ENCODE results near the gene PTPN9. TPM values are rescaled to one million over a fixed set of nuclear protein-coding genes. Genes with fewer than 3 reads are reported as not detected.
"Not testable (repeated sequence)": the region's sequence is repeated elsewhere in the genome, so short reads cannot be mapped to it uniquely, and the experiment has no call there.

PTPN9 gene
- total and polyA plus RNA-seq, 4 donors = 7.1 to 32.4 (median 19.9) TPM

DNA sequence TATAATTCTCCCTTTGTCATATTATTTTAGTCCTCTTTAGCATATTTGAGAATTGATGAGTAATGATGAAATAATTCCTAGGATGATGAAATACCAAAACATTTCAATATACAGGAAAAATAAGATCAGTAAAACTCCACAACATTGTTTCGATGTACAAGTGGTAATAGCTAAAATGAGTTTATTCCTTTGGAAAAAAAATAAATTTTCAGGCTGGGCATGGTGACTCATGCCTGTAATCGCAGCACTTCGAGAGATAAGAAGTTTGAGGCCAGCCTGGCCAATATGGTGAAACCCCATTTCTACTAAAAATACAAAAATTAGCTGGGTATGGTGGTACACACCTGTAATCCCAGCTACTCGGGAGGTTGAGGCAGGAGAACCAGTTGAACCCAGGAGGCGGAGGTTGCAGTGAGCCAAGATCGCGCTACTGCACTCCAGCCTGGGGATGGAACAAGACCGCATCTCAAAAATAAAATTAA is 135.1 kb downstream of the PTPN9 start:
- H3K27me3 ChIP-seq (ENCODE audit: control insufficient read depth in 3 of 3, insufficient read depth in 3 of 3, low read length in 2 of 3); H3K4me1 ChIP-seq (ENCODE audit: control insufficient read depth in 5 of 5, insufficient read depth in 5 of 5, low read length in 5 of 5); DNase-seq; ATAC-seq (ENCODE audit: insufficient read depth, low FRiP score); H3K27ac ChIP-seq (ENCODE audit: low read depth in 1 of 2, low read length in 1 of 2); H3K9me3 ChIP-seq (ENCODE audit: control insufficient read depth in 4 of 4, insufficient read depth in 3 of 4, low read length in 3 of 4); H3K9ac ChIP-seq (ENCODE audit: insufficient read depth in 1 of 2, low read length in 2 of 2); H3K4me3 ChIP-seq: not testable (repeated sequence)
- peaks cover 0 to 11% (median 2%) of the 10 kb centered on the region in 4 donors for H3K36me3 ChIP-seq (ENCODE audit: control insufficient read depth in 4 of 4, insufficient read depth in 4 of 4, low read length in 4 of 4)
- 84 to 93% methylated on average over 8 of the region's 8 CpGs for WGBS, 2 donors

- Histone ChIP-seq H3K27me3 (ENCODE audit: control insufficient read depth in 3 of 3, insufficient read depth in 3 of 3, low read length in 2 of 3) (no peaks in the 10 kb centered on the region), H3K9me3 (ENCODE audit: control insufficient read depth in 4 of 4, insufficient read depth in 3 of 4, low read length in 3 of 4) (no peaks in the 10 kb centered on the region), H3K9ac (ENCODE audit: insufficient read depth in 1 of 2, low read length in 2 of 2) (no peak overlapping the region), H3K36me3 (ENCODE audit: control insufficient read depth in 4 of 4, insufficient read depth in 4 of 4, low read length in 4 of 4) (peaks cover 0 to 11% (median 2%) of the 10 kb centered on the region in 4 donors), H3K27ac (ENCODE audit: low read depth in 1 of 2, low read length in 1 of 2) (no peak overlapping the region), H3K4me3 (no peak overlapping the region), H3K4me1 (ENCODE audit: control insufficient read depth in 5 of 5, insufficient read depth in 5 of 5, low read length in 5 of 5) (peaks cover 0 to 3% (median 0%) of the 10 kb centered on the region in 5 donors)
- no peak for DNase-seq
- ATAC-seq (ENCODE audit: insufficient read depth, low FRiP score) = no peak
- 85 to 94% methylated on average over 4 of the region's 4 CpGs for WGBS, 2 donors
- TF ChIP-seq, protein P1, sequence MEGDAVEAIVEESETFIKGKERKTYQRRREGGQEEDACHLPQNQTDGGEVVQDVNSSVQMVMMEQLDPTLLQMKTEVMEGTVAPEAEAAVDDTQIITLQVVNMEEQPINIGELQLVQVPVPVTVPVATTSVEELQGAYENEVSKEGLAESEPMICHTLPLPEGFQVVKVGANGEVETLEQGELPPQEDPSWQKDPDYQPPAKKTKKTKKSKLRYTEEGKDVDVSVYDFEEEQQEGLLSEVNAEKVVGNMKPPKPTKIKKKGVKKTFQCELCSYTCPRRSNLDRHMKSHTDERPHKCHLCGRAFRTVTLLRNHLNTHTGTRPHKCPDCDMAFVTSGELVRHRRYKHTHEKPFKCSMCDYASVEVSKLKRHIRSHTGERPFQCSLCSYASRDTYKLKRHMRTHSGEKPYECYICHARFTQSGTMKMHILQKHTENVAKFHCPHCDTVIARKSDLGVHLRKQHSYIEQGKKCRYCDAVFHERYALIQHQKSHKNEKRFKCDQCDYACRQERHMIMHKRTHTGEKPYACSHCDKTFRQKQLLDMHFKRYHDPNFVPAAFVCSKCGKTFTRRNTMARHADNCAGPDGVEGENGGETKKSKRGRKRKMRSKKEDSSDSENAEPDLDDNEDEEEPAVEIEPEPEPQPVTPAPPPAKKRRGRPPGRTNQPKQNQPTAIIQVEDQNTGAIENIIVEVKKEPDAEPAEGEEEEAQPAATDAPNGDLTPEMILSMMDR (IDR thresholded peaks at IDR 0.05; ENCODE audit: control extremely low read depth, extremely low read depth) = no peak
Observed at GRCh38 chr15:75437721-75438120, 141.4 kb downstream of the PTPN9 start.

DNA sequence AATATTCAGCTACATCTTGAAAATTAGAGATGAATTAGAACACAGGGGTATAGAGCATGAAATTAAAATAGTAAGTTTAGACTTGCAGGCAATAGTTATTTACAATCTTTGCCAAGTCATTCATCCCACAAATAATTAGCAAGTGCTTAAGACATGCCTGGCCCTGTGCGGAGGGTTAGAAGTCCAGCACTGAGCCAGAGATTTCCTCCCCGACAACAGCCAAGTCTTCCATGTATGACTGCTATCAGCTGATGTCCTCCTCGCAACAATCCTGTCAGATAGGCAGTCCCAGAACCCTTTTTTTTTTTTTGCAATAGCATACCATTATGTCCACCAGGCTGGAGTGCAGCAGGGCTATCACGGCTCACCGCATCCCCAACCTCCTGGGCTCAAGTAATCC is 142.2 kb downstream of the PTPN9 start:
- TF ChIP-seq, protein P1 (IDR thresholded peaks at IDR 0.05; ENCODE audit: control extremely low read depth, extremely low read depth) = no peak
- Histone ChIP-seq H3K9ac (ENCODE audit: insufficient read depth in 1 of 2, low read length in 2 of 2) (no peak overlapping the region), H3K9me3 (ENCODE audit: control insufficient read depth in 4 of 4, insufficient read depth in 3 of 4, low read length in 3 of 4) (no peaks in the 10 kb centered on the region), H3K36me3 (ENCODE audit: control insufficient read depth in 4 of 4, insufficient read depth in 4 of 4, low read length in 4 of 4) (peaks cover 0 to 10% (median 2%) of the 10 kb centered on the region in 4 donors), H3K27ac (ENCODE audit: low read depth in 1 of 2, low read length in 1 of 2) (no peak overlapping the region), H3K4me3 (no peak overlapping the region), H3K4me1 (ENCODE audit: control insufficient read depth in 5 of 5, insufficient read depth in 5 of 5, low read length in 5 of 5) (peaks cover 0 to 3% (median 0%) of the 10 kb centered on the region in 5 donors), H3K27me3 (ENCODE audit: control insufficient read depth in 3 of 3, insufficient read depth in 3 of 3, low read length in 2 of 3) (no peaks in the 10 kb centered on the region)
- ATAC-seq (ENCODE audit: insufficient read depth, low FRiP score) (no peak), DNase-seq (peak; percentile 32 to 78 (median 55))
- WGBS, 2 donors = 83 to 90% methylated on average over 5 of the region's 5 CpGs

- Histone ChIP-seq H3K27ac (ENCODE audit: low read depth in 1 of 2, low read length in 1 of 2) (no peak overlapping the region), H3K27me3 (ENCODE audit: control insufficient read depth in 3 of 3, insufficient read depth in 3 of 3, low read length in 2 of 3) (no peaks in the 10 kb centered on the region), H3K4me3 (no peak overlapping the region), H3K36me3 (ENCODE audit: control insufficient read depth in 4 of 4, insufficient read depth in 4 of 4, low read length in 4 of 4) (peaks cover 6 to 19% (median 10%) of the 10 kb centered on the region in 4 donors), H3K9ac (ENCODE audit: insufficient read depth in 1 of 2, low read length in 2 of 2) (no peak overlapping the region), H3K4me1 (ENCODE audit: control insufficient read depth in 5 of 5, insufficient read depth in 5 of 5, low read length in 5 of 5) (no peaks in the 10 kb centered on the region), H3K9me3 (ENCODE audit: control insufficient read depth in 4 of 4, insufficient read depth in 3 of 4, low read length in 3 of 4) (no peaks in the 10 kb centered on the region)
- 46 to 59% methylated on average over 1 of the region's 1 CpG for WGBS, 2 donors
- no peak for DNase-seq
- no peak for ATAC-seq (ENCODE audit: insufficient read depth, low FRiP score)
- TF ChIP-seq, protein P1 (IDR thresholded peaks at IDR 0.05; ENCODE audit: control extremely low read depth, extremely low read depth) = no peak
Observed at GRCh38 chr15:75431682-75432081, 147.4 kb downstream of the PTPN9 start.

Measured in lung (tissue), 12 donors.